Psoas muscle (tissue), 8 donors: ENCODE measurements around the gene SZRD1. TPM values are rescaled to one million over a fixed set of nuclear protein-coding genes. Genes with fewer than 3 reads are reported as not detected.

Experiments
- ATAC-seq, 4 donors: fragments of 200-7000 bp; cut with Tn5 transposase; one replicate each; pipeline ENCODE4 v1.9.1; 2020; ENCODE audit warnings: moderate library complexity in 3 of 4, mild to moderate bottlenecking in 2 of 4
- DNase-seq, 2 donors: peaks; one replicate each; pipeline ENCODE4 v3.0.0-alpha.2; 2020
- H3K27ac ChIP-seq: fragments of 200-600 bp; one replicate; pipeline ENCODE4 v1.8.0; 2022
- H3K27me3 ChIP-seq, 3 donors: fragments of 200-600 bp in 1 of 3; one replicate each; pipeline versions ENCODE4 v1.6.1 to v1.8.0; 2013 to 2022; ENCODE audit warnings: low read length in 2 of 3, mild to moderate bottlenecking in 2 of 3, moderate library complexity in 1 of 3; ENCODE audit not compliant: insufficient read depth in 3 of 3
- H3K36me3 ChIP-seq, 2 donors: fragments of 200-600 bp in 1 of 2; one replicate each; pipeline versions ENCODE4 v1.6.1 to v1.8.0; 2013 to 2022; ENCODE audit warnings: low read depth in 1 of 2, mild to moderate bottlenecking in 1 of 2, moderate library complexity in 1 of 2; ENCODE audit not compliant: insufficient read depth in 1 of 2
- H3K4me1 ChIP-seq: fragments of 200-600 bp; one replicate; pipeline ENCODE4 v1.8.0; 2022
- H3K4me3 ChIP-seq: fragments of 200-600 bp; one replicate; pipeline ENCODE4 v1.8.0; 2022; ENCODE audit warnings: mild to moderate bottlenecking
- H3K9me3 ChIP-seq: fragments of 200-600 bp; one replicate; pipeline ENCODE4 v1.8.0; 2022
- CTCF ChIP-seq: fragments of 200-600 bp; IDR thresholded peaks from one replicate; pipeline ENCODE4 v1.8.0; 2022; ENCODE audit warnings: antibody characterized with exemption
- WGBS, 3 donors: extraction: QIAGEN DNeasy Blood & Tissue Kit; methylation state at CpG; one replicate each; pipeline versions ENCODE4 v1.1.6 to v1.1.7; 2013; 5-methylcytosine and 5-hydroxymethylcytosine counted together
- intact Hi-C, 2 donors: fragments of 100-400 bp; cut with DNase I; formaldehyde crosslinking; loops; one replicate each; pipeline versions ENCODE4 v1.11.0 to v1.14.2; 2022
- polyA plus RNA-seq, 3 donors: library from polyadenylated mRNA; stranded (reverse); fragments of 200-250 nt; gene quantifications; one replicate each; pipeline ENCODE4 v1.2.3, GENCODE V29; 2013
- total RNA-seq, 4 donors: library from RNA; stranded (reverse); fragmentation: NEBNext Ultra II Directional in 2 of 4; extraction: Animal tissue kit (Norgen Biotek cat#: 25700) in 2 of 4; gene quantifications; one replicate each; pipeline versions ENCODE4 v1.2.1 to v1.2.4, GENCODE V29; 2021 to 2023
- donor health status: healthy with polysubstance abuse.
- donor health status: DM: no; HTN: no; CAD: no; lungs with moderate emphysema.
- donor health status: Bipolar disorder and iron deficiency.
- donor health status: healthy.
- donor health status: DM: yes; HTN: yes; CAD: no.
- donor health status: DM: no; HTN: no; CAD: no.
- donor health status: DM: no; HTN: no; CAD: no.
- donor health status: DM: yes; HTN: yes; CAD: no.

The SZRD1 gene
- total and polyA plus RNA-seq, 7 donors, result 75.9 to 184 (median 142) TPM

GRCh38 chr1:16351456-16351993 is 15.5 kb upstream of the SZRD1 start:
- no peak for TF ChIP-seq CTCF
- Histone ChIP-seq H3K27me3 (no peaks in the 10 kb centered on the region), H3K4me1 (peaks cover 37% of the 10 kb centered on the region), H3K36me3 (peaks cover 0 to 4% of the 10 kb centered on the region in 2 donors), H3K9me3 (no peaks in the 10 kb centered on the region), H3K27ac (peak overlapping the region; percentile 97), H3K4me3 (peak overlapping the region; percentile 96)
- ATAC-seq (peak in 1 of 4 donors; percentile 34), DNase-seq (no peak)
- WGBS, 3 donors, result 0% methylated on average over 20 of the region's 20 CpGs
- intact Hi-C loops, result loop anchor here (5.0 to 10.0 kb wide), 2 partner anchors 49 to 107 kb away; no protein-coding TSS in a partner anchor

- H3K27ac ChIP-seq, result peak within 1 kb of the TSS; percentile 97
- intact Hi-C loops, result loop anchor here (5.0 to 10.0 kb wide), 2 partner anchors 50 to 107 kb away; no protein-coding TSS in a partner anchor
- H3K4me3 ChIP-seq, result peak within 1 kb of the TSS; percentile 96
- TF ChIP-seq CTCF, result peak; percentile 36
- H3K9me3 ChIP-seq, result no peaks in the 10 kb centered on the region
- no peaks in the 10 kb centered on the region for H3K27me3 ChIP-seq
- ATAC-seq, result peak; percentile 97 to 99 (median 98)
- H3K4me1 ChIP-seq, result peaks cover 34% of the 10 kb centered on the region
- peaks cover 0 to 4% of the 10 kb centered on the region in 2 donors for H3K36me3 ChIP-seq
- WGBS, 3 donors, result 0 to 1% (median 1%) methylated on average over 60 to 81 of the region's 81 CpGs
- DNase-seq, result peak; percentile 91 to 96
Observed at GRCh38 chr1:16351994-16352841, 14.8 kb upstream of the SZRD1 start, which contains the start of gene FBXO42. FBXO42 (minus strand) TSS chr1:16352480; CDS start chr1:16315418, 37,062 bp downstream.

- Histone ChIP-seq H3K4me1 (peaks cover 31% of the 10 kb centered on the region), H3K9me3 (no peaks in the 10 kb centered on the region), H3K27ac (peak overlapping the region; percentile 97), H3K4me3 (peak overlapping the region; percentile 96), H3K27me3 (no peaks in the 10 kb centered on the region), H3K36me3 (peaks cover 0 to 4% of the 10 kb centered on the region in 2 donors)
- intact Hi-C loops, result loop anchor here (5.0 to 10.0 kb wide), 2 partner anchors 51 to 108 kb away; no protein-coding TSS in a partner anchor
- whole genome bisulfite sequencing, 3 donors, result 58 to 68% (median 62%) methylated on average over 11 of the region's 11 CpGs
- TF ChIP-seq CTCF, result no peak
- ATAC-seq, result no peak
- DNase-seq, result no peak
Observed at GRCh38 chr1:16352842-16353535, 14.1 kb upstream of the SZRD1 start.

- no peak overlapping the region for H3K27ac ChIP-seq
- no peaks in the 10 kb centered on the region for H3K9me3 ChIP-seq
- no peak for ATAC-seq
- H3K4me3 ChIP-seq, result no peak overlapping the region
- H3K27me3 ChIP-seq, result no peaks in the 10 kb centered on the region
- no peak for TF ChIP-seq CTCF
- no peak for DNase-seq
- H3K36me3 ChIP-seq, result no peaks in the 10 kb centered on the region
- intact Hi-C loops, result loop anchor here (5.0 to 10.0 kb wide), 2 partner anchors 52 to 110 kb away; no protein-coding TSS in a partner anchor
- 72 to 89% (median 85%) methylated on average over 2 of the region's 2 CpGs for WGBS, 3 donors
- H3K4me1 ChIP-seq, result peaks cover 15% of the 10 kb centered on the region
Observed at GRCh38 chr1:16354619-16355018, 12.4 kb upstream of the SZRD1 start.
